Measurements from ENCODE around the gene TDRD10.

GRCh38 chr1:154467434-154468102 lies 34.5 kb upstream of the TDRD10 start:
- TF ChIP-seq CTCF (IDR thresholded peaks at IDR 0.05; ENCODE audit: low read depth, low read length) (no peak), EZH2phosphoT487 (IDR thresholded peaks at IDR 0.05; ENCODE audit: low read depth) (no peak)
